ENCODE data around the gene CACNA1B. TPM values are rescaled to one million over a fixed set of nuclear protein-coding genes. Genes with fewer than 3 reads are reported as not detected.

The CACNA1B gene
- polyA plus RNA-seq, 1 of the 3 experiments (the other 2 are of a cell fraction): 0.03 TPM

GRCh38 chr9:137959641-137960411 lies 82.2 kb downstream of the CACNA1B start:
- CTCF ChIA-PET: interaction anchor here (1.0 kb wide), 1 partner anchor 10 kb away, joined by 4 read pairs; no protein-coding TSS in a partner anchor
- Histone ChIP-seq H3K79me2 (ENCODE audit: insufficient read depth) (no peaks in the 10 kb centered on the region), H3K36me3 (replicated peaks in 1 of 2; ENCODE audit: control insufficient read depth in 1 of 2, insufficient read depth in 2 of 2, low read length in 1 of 2) (no peaks in the 10 kb centered on the region), H2AFZ (ENCODE audit: low read depth) (no peak overlapping the region), H3K27ac (ENCODE audit: low read depth in 2 of 2, low read length in 1 of 2) (no peak overlapping the region), H3K4me1 (ENCODE audit: control insufficient read depth in 1 of 2, insufficient read depth in 2 of 2, low read depth in 1 of 2, low read length in 1 of 2) (no peaks in the 10 kb centered on the region), H3K4me3 (ENCODE audit: low read depth in 2 of 2, low read length in 1 of 2) (no peak overlapping the region), H3K27me3 (ENCODE audit: insufficient read depth) (no peaks in the 10 kb centered on the region), H3F3A (replicated peaks; ENCODE audit: insufficient read depth) (no peaks in the 10 kb centered on the region), H3K9me3 (no peaks in the 10 kb centered on the region), H3K4me2 (no peak overlapping the region), H4K20me1 (ENCODE audit: insufficient read depth) (no peaks in the 10 kb centered on the region), H3K9ac (no peak overlapping the region), H3K9me2 (no peaks in the 10 kb centered on the region)
- WGBS (ENCODE audit: low lambda C conversion rate): 74% methylated on average over 36 of the region's 36 CpGs
- TF ChIP-seq IRF3 (IDR thresholded peaks at IDR 0.05; ENCODE audit: low read depth, low read length) (no peak), JUND (IDR thresholded peaks at IDR 0.05) (no peak), MAX (IDR thresholded peaks at IDR 0.05; ENCODE audit: low read depth) (no peak), ZBTB33 (IDR thresholded peaks at IDR 0.05; ENCODE audit: borderline replicate concordance, low read depth) (no peak), FOXJ3 (CRISPR knock-in tag; IDR thresholded peaks at IDR 0.05) (no peak), NRF1 (IDR thresholded peaks at IDR 0.05; ENCODE audit: low read depth, low read length) (no peak), POLR2AphosphoS5 (IDR thresholded peaks at IDR 0.05; ENCODE audit: low read depth, low read length) (no peak), USF1 (IDR thresholded peaks at IDR 0.05; ENCODE audit: borderline replicate concordance, low read depth) (no peak), FOSL2 (IDR thresholded peaks at IDR 0.05; ENCODE audit: borderline replicate concordance, low read depth) (no peak), REST (IDR thresholded peaks at IDR 0.05; ENCODE audit: low read depth, low read length) (no peak), RFX5 (IDR thresholded peaks at IDR 0.05; ENCODE audit: low read length) (no peak), RXRA (IDR thresholded peaks at IDR 0.05; ENCODE audit: borderline replicate concordance, low read depth) (no peak), PBX3 (IDR thresholded peaks at IDR 0.05) (no peak), NFIC (IDR thresholded peaks at IDR 0.05; ENCODE audit: borderline replicate concordance) (no peak), MXI1 (IDR thresholded peaks at IDR 0.05; ENCODE audit: low read depth, low read length) (no peak), MEF2A (IDR thresholded peaks at IDR 0.05; ENCODE audit: borderline replicate concordance, low read depth) (no peak), TCF12 (IDR thresholded peaks at IDR 0.05) (no peak), ELF1 (IDR thresholded peaks at IDR 0.05) (no peak)
- POLR2A ChIA-PET: no interaction called here
- DNase-seq: no peak

Data from SK-N-SH (cell line).